Cardiac fibroblast (primary cell): Measurements from ENCODE around the gene OMP.

Experiments
- DNase-seq, 2 donors: peaks; one replicate each; pipeline versions ENCODE4 v3.0.0 to v3.0.0-alpha.2; 2010; ENCODE audit warnings: low read depth in 2 of 2
- H3K4me3 ChIP-seq, 2 donors: replicated peaks in 1 of 2; 1 replicate in 1 of 2; 2 replicates in 1 of 2; pipeline ENCODE4 v1.5.1; 2011; ENCODE audit warnings: low read depth in 2 of 2, low read length in 2 of 2, mild to moderate bottlenecking in 2 of 2, moderate library complexity in 1 of 2
- CTCF ChIP-seq: IDR thresholded peaks from one replicate; pipeline ENCODE4 v1.5.1; 2011; ENCODE audit warnings: low read depth, mild to moderate bottlenecking, low read length, inconsistent platforms

OMP gene

GRCh38 chr11:77122576-77123212 is 20.1 kb downstream of the OMP start:
- no peak for TF ChIP-seq CTCF
- H3K4me3 ChIP-seq: no peak overlapping the region
- DNase-seq: no peak

- no peak for DNase-seq
- TF ChIP-seq CTCF: no peak
- H3K4me3 ChIP-seq: no peak overlapping the region
Measured at GRCh38 chr11:77123591-77123990, 21.0 kb downstream of the OMP start.

- H3K4me3 ChIP-seq: no peak overlapping the region
- no peak for TF ChIP-seq CTCF
- DNase-seq: no peak
Measured at GRCh38 chr11:77124041-77124440, 21.4 kb downstream of the OMP start.

GRCh38 chr11:77124488-77124887 is 21.8 kb downstream of the OMP start:
- DNase-seq: no peak
- no peak for TF ChIP-seq CTCF
- no peak overlapping the region for H3K4me3 ChIP-seq

- no peak for DNase-seq
Measured at GRCh38 chr11:77125191-77125590, 22.6 kb downstream of the OMP start.

GRCh38 chr11:77125695-77126094 is 23.1 kb downstream of the OMP start:
- TF ChIP-seq CTCF: no peak
- DNase-seq: no peak
- H3K4me3 ChIP-seq: no peak overlapping the region

More at GRCh38 chr11:77125191-77125590, 22.6 kb downstream of the OMP start:
- no peak overlapping the region for H3K4me3 ChIP-seq
- no peak for TF ChIP-seq CTCF
